ENCODE measurements around the gene MTCL1.
A peak's percentile ranks its signal among the peaks of the same experiment; 100 is the strongest.

MTCL1 gene

GRCh38 chr18:8776013-8776943 lies 70.9 kb downstream of the MTCL1 start:
- DNase-seq: no peak

GRCh38 chr18:8777846-8778245 lies 72.5 kb downstream of the MTCL1 start:
- DNase-seq: no peak

DNA sequence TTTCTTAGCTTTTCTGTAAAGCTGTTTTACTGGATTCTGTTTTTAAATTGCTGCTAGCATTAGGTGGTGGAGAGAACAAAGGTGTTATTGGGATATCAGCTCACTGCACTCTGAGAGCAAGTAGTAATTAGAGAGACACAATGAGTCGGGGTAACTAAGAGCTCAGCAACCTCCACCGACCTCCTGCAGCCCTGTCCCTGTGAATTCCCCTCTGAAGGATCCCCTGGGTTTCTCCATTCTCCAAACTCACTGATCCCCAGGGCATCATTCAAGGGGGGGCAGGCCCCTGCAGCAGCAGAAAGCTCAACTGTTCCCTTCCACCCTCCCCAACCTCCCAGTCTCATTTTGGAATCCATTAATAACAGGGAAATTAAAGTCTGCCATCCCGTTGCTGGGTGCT lies 73.0 kb downstream of the MTCL1 start:
- DNase-seq: no peak

DNA sequence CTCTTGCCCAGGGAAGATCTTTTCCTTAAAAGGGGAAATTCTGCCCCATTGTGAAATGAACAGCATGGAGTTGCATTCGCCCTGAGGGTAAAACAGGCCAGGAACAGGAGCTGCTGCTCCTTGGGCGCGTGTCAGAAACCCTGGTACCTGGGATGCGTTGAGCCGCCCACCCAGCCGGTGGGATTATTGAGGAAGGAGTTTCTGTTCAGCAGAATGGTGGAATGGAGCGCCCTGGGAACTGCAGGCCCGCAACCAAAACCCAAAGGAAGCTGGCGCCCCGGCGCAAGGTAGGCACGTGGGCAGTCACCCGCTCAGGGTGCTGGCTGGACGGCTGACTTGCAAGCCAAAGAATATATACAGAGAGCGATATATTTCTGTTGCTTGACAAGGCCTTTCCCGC lies 73.5 kb downstream of the MTCL1 start:
- DNase-seq: no peak

GRCh38 chr18:8779251-8779650 lies 73.9 kb downstream of the MTCL1 start:
- no peak for DNase-seq

- DNase-seq: no peak
Observed at GRCh38 chr18:8780227-8780626, 74.9 kb downstream of the MTCL1 start.

DNA sequence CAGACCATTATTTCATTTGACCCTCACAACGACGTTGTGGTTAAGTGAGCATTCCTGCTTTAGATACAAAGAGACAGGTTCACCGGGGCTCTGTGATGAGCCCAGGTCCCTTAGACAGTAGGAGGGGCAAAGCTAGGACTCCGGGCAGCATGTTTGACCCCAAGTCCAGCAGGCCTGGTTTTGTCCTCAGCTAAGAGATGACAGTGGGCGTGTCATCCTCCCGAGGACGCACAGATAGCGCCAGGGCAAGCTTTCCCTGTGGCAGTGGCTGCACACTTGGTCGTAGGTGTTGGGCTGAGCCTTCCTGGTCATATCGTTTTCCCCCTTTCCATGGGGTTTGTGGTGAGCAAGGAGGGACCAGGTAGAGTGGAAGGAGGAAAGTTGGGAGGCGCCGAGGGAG lies 76.3 kb downstream of the MTCL1 start:
- no peak for DNase-seq

GRCh38 chr18:8783335-8783993 lies 78.1 kb downstream of the MTCL1 start:
- DNase-seq: no peak

DNA sequence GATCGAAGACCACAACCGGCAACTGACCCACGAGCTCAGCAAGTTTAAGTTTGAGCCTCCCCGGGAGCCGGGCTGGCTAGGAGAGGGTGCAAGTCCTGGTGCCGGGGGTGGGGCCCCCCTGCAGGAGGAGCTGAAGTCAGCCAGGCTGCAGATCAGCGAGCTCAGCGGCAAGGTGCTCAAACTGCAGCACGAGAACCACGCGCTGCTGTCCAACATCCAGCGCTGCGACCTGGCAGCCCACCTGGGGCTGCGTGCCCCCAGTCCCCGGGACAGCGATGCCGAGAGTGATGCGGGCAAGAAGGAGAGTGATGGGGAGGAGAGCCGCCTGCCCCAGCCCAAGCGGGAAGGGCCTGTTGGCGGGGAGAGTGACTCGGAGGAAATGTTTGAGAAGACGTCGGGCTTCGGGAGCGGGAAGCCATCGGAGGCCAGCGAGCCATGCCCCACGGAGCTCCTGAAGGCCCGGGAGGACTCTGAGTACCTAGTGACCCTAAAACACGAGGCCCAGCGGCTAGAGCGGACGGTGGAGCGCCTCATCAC lies 78.7 kb downstream of the MTCL1 start:
- DNase-seq: no peak

GRCh38 chr18:8785261-8785660 lies 79.9 kb downstream of the MTCL1 start:
- DNase-seq: no peak

DNA sequence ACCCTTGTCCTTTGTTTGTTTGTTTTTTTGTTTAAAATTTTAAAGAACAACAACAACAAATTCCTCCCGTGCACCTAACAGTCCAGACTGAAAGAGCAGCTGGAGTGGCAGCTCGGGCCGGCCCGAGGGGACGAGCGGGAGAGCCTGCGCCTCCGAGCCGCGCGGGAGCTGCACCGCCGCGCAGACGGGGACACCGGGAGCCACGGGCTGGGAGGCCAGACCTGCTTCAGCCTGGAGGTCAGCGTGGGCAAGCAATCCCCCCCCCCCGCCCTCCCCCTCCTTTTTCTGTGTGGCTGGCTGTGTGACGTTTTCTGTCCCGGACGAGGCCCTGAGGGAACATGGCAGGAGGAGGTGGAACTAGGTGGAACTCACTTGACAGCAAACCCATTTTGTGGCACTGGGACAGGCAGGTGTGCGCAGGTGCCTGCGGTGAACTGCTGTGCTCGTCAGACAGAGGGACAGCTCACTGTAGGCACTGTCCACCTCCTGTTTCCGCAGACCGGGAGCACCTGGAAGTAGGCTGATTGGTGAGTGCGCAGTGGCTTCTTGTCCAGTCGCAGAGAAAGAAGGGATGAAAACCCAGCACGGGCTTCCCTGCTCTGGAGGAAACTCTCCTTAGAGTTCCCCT lies 80.6 kb downstream of the MTCL1 start:
- no peak for DNase-seq

GRCh38 chr18:8786483-8787370 lies 81.4 kb downstream of the MTCL1 start:
- peak; percentile 86 to 87 (median 86) for DNase-seq

DNA sequence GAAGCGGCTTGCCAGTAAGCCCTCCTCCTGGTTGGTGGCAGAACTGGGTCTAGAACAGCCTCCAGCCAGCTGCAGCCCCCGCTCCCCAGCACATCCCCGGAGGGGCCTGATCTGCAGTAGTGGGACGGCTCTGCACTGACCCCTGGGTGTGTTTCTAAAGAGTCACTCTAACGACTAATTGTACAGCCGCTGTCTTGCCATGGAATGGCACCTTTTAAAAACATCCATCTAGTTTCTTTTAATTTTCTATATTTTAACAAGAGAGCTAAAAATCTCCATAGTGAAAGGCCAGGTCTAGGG lies 82.0 kb downstream of the MTCL1 start:
- DNase-seq: no peak

GRCh38 chr18:8787794-8788193 lies 82.4 kb downstream of the MTCL1 start:
- DNase-seq: no peak

- peak in 2 of 3 donors; percentile 7 to 15 for DNase-seq
Observed at GRCh38 chr18:8788503-8789429, 83.4 kb downstream of the MTCL1 start.

DNA sequence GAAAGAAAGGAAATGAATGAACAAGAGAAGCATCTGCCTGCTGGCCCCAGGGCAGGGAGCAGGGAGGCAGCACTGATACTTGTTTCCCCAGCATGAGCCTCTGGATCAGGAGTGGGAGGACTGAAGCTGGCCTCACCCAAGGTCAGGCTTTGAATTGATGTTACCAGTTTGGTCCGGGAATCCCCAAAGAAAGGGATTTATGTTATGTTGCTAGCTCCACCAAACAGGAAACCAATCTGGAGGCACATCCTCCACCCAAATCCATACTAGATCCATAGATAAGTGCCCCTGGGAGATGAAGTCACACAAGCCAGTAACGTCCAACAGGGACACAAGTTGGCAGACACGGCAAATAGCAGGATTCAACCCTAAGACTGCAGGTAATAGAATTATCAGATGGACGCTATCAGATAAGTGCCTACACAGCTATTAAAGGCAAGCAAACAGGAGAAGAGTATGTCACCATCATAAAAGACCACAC lies 85.9 kb downstream of the MTCL1 start:
- DNase-seq: no peak

DNA sequence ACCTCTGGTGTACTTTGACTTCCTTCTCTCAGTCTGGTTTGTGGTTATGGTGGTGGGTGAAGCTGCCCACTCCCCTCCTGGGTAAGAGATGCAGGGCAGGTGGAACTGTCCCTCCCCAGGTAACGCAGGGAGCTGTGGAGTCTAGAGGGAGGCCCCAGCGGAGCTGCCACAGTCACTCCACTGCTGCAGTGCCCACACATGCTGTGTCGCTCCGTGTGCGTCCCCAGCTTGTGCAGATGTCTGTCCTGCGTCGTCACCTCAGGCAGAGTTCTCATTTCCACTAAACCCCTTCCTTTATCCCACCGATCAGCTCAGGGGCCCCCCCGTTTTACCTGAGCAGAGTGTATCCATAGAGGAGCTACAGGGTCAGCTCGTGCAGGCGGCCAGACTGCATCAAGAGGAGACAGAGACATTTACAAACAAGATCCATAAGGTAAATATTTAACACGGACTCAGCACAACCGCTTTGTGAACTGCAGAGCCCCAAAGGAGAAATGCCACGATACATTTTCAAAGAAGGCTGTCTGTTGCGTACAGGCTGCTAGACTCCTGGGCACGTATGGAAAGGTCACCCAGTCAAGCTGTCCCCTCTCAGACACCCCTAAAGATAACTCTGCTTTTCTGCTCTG lies 87.4 kb downstream of the MTCL1 start:
- DNase-seq: no peak

DNA sequence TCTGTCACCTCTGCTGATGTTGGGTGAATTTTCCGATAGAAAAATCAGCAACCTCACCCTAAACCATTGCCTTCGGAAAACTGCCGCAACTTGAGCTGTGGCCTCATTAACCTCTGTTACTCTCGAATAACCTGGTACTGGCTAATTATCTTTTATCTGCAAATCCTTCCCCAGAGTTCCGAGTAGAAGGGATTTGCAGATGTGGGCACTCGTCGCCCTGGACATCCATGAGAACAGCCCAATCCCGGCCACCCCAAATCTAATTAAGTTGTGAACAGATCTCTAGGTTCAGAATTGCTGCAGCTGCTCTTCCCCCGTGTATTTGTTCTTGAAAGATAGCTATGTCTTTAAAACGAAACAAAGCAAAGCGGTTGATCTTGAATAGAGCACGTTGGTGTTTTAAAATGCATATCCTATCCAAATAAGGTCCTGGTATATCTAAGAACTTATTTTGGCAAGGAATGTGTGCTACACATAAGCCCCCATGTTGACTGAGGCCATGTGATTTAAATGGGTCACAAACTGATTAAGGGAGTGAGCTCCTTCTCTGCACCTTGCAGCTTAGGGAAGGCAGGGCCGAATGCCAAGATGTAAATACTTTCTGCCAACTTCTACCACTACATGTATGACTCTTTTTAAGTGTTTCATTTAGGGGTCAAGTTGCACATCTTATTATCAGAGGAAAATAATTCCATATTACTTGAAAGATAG lies 88.2 kb downstream of the MTCL1 start:
- no peak for DNase-seq

- no peak for DNase-seq
Observed at GRCh38 chr18:8794156-8794933, 89.0 kb downstream of the MTCL1 start.

DNA sequence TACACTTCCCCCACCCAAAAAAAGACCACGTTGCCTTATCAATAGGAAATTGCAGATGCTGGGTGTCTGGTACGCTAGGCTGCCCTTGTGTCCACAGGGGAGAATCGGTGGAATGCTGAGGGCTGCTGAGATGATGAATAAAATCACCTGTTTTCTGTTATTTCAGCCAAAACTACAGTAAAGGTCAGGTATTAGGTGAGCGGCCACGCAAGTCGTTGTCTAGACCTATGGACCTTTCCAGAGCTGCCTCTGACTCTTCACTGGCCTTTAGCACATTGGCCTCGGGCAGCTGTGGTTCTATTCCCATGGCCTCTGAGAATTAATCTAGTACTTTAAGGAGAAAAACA lies 89.6 kb downstream of the MTCL1 start:
- DNase-seq: no peak
